Measurements from ENCODE around the gene AIM2. TPM values are rescaled to one million over a fixed set of nuclear protein-coding genes. Genes with fewer than 3 reads are reported as not detected.
"Not testable (repeated sequence)": the region's sequence is repeated elsewhere in the genome, so short reads cannot be mapped to it uniquely, and the experiment has no call there.

Gene AIM2
- 100 to 1,000 TPM in 1 of 2 donors, 10 to 100 TPM in 1; 37.6 to 103 TPM for total RNA-seq

GRCh38 chr1:159076438-159077119 is at the start of gene AIM2:
TSS of gene AIM2 (minus strand) at chr1:159076766. CDS start at chr1:159073499, 3,267 bp downstream.
- H3K27me3 Mint-ChIP-seq (ENCODE audit: low read depth), result no peaks in the 10 kb centered on the region

DNA sequence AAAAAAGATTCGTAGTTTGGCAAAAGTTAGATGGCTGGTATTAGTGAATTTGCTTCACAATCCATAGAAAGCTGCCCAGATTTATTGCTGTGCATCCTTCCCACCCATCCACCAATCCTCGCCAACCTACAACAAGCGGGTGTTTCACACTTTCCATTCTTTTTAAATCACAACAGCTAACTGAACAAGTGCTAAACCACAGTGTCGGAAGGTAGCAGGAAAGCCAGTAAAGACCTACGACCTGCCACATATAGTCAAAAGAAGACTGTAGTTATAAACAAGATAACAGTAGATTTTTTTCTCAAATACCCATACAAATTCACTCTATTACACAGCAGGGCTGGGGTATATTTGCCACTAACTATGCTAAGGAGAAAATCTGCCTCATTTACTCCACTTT is 47.0 kb upstream of the AIM2 start:
- Mint-ChIP-seq H3K36me3 (ENCODE audit: insufficient read depth in 2 of 2) (no peaks in the 10 kb centered on the region), H3K27me3 (ENCODE audit: low read depth) (peaks cover 37% of the 10 kb centered on the region), H3K27ac (no peak overlapping the region), H3K9me3 (no peaks in the 10 kb centered on the region), H3K4me3 (no peak overlapping the region), H3K4me1 (ENCODE audit: low read depth) (peaks cover 16% of the 10 kb centered on the region)
- no peak for ATAC-seq (replicated peaks in 1 of 2)
- no peak for DNase-seq

More at GRCh38 chr1:159076438-159077119, at the start of gene AIM2:
- peaks cover 0 to 2% of the 10 kb centered on the region in 2 donors for H3K9me3 Mint-ChIP-seq
- ATAC-seq (replicated peaks in 1 of 2), result peak; percentile 80 to 86
- peak within 1 kb of the TSS; percentile 87 to 99 for H3K4me3 Mint-ChIP-seq
- peak within 1 kb of the TSS; percentile 99 for H3K27ac Mint-ChIP-seq
- peaks cover 66% of the 10 kb centered on the region for H3K4me1 Mint-ChIP-seq (ENCODE audit: low read depth)
- peak; percentile 76 for DNase-seq
- H3K36me3 Mint-ChIP-seq (ENCODE audit: insufficient read depth in 2 of 2), result peaks cover 10 to 16% of the 10 kb centered on the region in 2 donors

DNA sequence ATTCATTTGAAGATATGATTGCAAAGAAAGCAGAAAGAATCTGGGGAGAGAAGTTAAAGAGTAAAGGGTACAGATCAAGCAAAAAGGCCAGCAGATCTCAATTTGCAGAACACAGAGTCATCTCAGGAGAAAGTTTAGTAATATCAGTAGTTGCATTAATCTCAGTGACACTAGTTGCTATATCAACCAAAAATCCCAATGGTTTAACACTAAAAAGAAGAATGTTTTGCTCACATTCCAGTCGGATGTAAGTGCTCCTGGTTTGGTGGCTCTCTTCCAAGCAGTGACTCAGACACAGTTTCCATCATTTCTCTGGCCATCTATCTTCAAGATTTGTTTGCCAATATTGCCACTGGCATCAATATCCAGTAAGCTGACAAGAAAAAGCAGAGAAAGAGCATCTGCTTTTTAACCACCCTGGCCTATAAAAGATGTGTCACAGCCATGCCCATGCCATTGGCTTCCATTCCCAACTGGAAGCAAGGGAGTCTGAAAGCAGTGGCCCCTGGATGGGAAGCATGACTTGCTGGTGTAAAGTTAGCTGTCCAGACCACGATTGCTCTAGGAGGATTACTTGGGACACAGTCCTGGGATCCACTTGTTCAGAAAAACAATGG is 45.5 kb upstream of the AIM2 start:
- Mint-ChIP-seq H3K36me3 (ENCODE audit: insufficient read depth in 2 of 2) (no peaks in the 10 kb centered on the region), H3K27me3 (ENCODE audit: low read depth) (peaks cover 39% of the 10 kb centered on the region), H3K9me3 (no peaks in the 10 kb centered on the region), H3K27ac (no peak overlapping the region), H3K4me1 (ENCODE audit: low read depth) (peaks cover 16% of the 10 kb centered on the region), H3K4me3 (peak overlapping the region in 1 of 2 donors; percentile 69)
- DNase-seq (no peak), ATAC-seq (replicated peaks in 1 of 2) (peak; percentile 76 to 81)

DNA sequence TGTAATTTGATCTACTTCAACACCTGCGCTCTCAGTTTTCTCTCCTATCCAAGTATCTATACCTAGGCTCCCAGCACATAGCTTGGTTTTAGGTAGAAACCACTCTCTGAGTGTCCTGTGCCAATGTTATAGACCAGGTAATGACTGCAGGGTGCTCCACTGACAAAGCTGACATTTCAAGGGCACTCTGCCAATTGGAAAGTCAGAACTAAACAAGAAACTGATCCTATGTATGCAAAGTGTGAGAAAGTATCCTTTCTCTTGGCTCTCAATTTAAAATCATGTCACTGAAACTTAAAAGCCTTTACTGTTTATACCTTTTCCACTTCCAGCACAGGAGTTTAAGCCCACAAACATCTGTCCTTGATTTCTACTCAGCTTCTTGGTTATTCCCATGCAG is 45.0 kb upstream of the AIM2 start:
- peak overlapping the region; percentile 20 to 69 for H3K4me3 Mint-ChIP-seq
- H3K27ac Mint-ChIP-seq, result no peak overlapping the region
- DNase-seq (peak in 1 of 2 donors; percentile 27), ATAC-seq (replicated peaks in 1 of 2) (peak; percentile 56 to 82)
- H3K9me3 Mint-ChIP-seq, result no peaks in the 10 kb centered on the region
- H3K36me3 Mint-ChIP-seq (ENCODE audit: insufficient read depth in 2 of 2), result no peaks in the 10 kb centered on the region
- peaks cover 43% of the 10 kb centered on the region for H3K27me3 Mint-ChIP-seq (ENCODE audit: low read depth)
- H3K4me1 Mint-ChIP-seq (ENCODE audit: low read depth), result peaks cover 16% of the 10 kb centered on the region

DNA sequence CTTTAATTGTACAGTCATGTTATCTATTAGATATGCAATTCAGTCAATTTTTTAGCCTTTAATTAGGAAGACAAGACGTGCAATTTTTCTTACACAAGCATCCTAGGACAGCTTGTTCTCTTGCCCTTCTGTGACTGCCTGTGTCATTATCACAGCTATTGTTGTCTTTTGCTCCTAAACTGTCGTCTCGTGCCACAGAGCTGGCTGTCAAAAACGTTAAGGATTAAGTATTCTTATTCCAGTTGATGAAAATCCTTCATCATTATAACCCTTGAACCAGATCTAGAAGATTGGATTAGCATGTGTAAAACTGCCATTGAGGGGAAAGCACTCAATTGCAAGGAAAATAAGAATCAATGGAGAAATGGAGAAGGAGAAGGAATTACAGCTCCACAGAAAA is 43.8 kb upstream of the AIM2 start:
- H3K27me3 Mint-ChIP-seq (ENCODE audit: low read depth), result peaks cover 43% of the 10 kb centered on the region
- ATAC-seq (replicated peaks in 1 of 2) (no peak), DNase-seq (no peak)
- H3K36me3 Mint-ChIP-seq (ENCODE audit: insufficient read depth in 2 of 2), result no peaks in the 10 kb centered on the region
- peaks cover 16% of the 10 kb centered on the region for H3K4me1 Mint-ChIP-seq (ENCODE audit: low read depth)
- H3K27ac Mint-ChIP-seq, result no peak overlapping the region
- H3K9me3 Mint-ChIP-seq, result no peaks in the 10 kb centered on the region
- no peak overlapping the region for H3K4me3 Mint-ChIP-seq

DNA sequence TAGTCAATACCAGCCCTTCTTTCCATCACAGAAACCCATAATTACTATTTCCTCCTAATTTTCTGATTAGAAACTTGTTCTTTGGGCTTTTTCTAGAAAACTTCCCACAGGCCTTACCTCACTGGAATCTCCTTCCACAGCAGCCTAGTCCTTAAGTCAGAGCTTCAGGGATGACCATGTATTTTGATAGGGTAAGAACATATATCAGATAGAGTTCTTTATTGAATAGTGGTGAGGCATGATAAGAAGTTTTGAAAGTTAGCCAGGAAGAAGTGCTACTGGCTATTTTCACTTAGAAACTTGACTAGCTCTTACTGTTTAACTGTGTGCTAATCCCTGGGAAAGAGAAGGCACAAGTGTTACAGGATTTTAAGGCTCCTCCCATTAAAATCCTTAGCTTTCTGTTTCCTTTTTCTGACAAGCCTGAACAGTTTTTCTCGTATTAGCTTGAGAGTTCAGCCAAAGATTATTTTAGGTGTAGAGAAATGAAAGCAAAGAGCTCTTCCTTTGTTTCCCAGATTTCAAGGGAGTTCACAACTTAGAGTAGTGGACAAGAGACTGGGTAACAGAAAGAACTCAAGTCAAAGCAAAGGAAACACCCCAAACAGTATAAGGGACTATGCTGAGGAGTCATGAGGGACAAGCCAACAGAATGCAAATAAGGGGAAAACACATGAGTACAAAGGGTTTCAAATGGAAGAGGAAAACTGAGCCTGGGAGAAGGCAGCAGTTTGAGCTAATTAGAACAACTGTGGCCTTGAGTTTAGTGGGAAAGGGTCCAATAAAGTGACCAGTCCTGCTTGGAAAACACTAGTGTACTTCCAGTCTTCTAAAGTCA is 37.2 kb upstream of the AIM2 start:
- DNase-seq, result no peak
- no peak overlapping the region for H3K4me3 Mint-ChIP-seq
- H3K4me1 Mint-ChIP-seq (ENCODE audit: low read depth), result no peaks in the 10 kb centered on the region
- no peak for ATAC-seq (replicated peaks in 1 of 2)
- peaks cover 21% of the 10 kb centered on the region for H3K27me3 Mint-ChIP-seq (ENCODE audit: low read depth)
- H3K27ac Mint-ChIP-seq, result no peak overlapping the region
- no peaks in the 10 kb centered on the region for H3K36me3 Mint-ChIP-seq (ENCODE audit: insufficient read depth in 2 of 2)
- H3K9me3 Mint-ChIP-seq, result no peaks in the 10 kb centered on the region

DNA sequence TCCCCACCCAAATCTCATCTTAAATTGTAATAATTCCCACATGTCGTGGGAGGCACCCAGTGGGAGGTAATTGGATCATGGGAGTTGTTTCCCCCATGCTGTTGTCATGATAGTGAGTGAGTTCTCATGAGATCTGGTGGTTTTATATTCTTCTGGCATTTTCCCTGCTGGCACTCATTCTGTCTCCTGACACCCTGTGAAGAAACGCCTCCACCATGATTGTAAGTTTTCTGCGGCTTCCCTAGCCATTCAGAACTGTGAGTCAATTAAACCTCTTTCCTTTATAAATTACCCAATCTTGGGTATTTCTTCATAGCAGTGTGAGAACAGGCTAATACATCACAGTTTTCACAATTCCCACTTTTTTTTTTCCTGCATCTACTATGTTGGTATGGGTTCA is 26.5 kb upstream of the AIM2 start:
- H3K4me1 Mint-ChIP-seq (ENCODE audit: low read depth); ATAC-seq (replicated peaks in 1 of 2); H3K4me3 Mint-ChIP-seq; H3K9me3 Mint-ChIP-seq; DNase-seq; H3K36me3 Mint-ChIP-seq (ENCODE audit: insufficient read depth in 2 of 2); H3K27ac Mint-ChIP-seq: not testable (repeated sequence)
- peaks cover 71% of the 10 kb centered on the region for H3K27me3 Mint-ChIP-seq (ENCODE audit: low read depth)

DNA sequence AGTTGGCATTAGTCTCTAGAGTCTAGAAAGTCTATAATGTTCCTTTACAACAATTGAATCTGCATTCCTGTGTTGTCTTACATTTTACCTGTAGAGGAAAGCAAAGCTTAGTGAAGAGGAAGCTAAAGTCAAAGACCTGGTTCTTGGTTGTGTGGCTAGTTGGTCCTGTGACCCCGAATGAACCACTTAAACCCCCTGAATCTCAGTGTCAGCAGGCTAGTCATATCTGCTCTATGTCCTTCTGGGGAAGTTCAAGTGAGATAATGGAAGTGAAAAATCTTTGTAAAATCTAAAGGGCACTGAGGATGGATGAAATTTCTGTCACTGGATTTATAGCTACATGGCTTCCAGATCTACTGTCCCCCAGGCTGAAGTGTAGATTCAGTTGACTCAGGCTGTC is 24.0 kb upstream of the AIM2 start:
- Mint-ChIP-seq H3K27ac (no peak overlapping the region), H3K4me1 (ENCODE audit: low read depth) (no peaks in the 10 kb centered on the region), H3K4me3 (no peak overlapping the region), H3K9me3 (no peaks in the 10 kb centered on the region), H3K36me3 (ENCODE audit: insufficient read depth in 2 of 2) (no peaks in the 10 kb centered on the region), H3K27me3 (ENCODE audit: low read depth) (peaks cover 76% of the 10 kb centered on the region)
- DNase-seq (no peak), ATAC-seq (replicated peaks in 1 of 2) (no peak)

GRCh38 chr1:159098596-159098995 is 22.0 kb upstream of the AIM2 start:
- no peak for DNase-seq
- no peak for ATAC-seq (replicated peaks in 1 of 2)
- Mint-ChIP-seq H3K4me3 (no peak overlapping the region), H3K36me3 (ENCODE audit: insufficient read depth in 2 of 2) (no peaks in the 10 kb centered on the region), H3K27me3 (ENCODE audit: low read depth) (peaks cover 72% of the 10 kb centered on the region), H3K27ac (no peak overlapping the region), H3K9me3 (no peaks in the 10 kb centered on the region), H3K4me1 (ENCODE audit: low read depth) (no peaks in the 10 kb centered on the region)

DNA sequence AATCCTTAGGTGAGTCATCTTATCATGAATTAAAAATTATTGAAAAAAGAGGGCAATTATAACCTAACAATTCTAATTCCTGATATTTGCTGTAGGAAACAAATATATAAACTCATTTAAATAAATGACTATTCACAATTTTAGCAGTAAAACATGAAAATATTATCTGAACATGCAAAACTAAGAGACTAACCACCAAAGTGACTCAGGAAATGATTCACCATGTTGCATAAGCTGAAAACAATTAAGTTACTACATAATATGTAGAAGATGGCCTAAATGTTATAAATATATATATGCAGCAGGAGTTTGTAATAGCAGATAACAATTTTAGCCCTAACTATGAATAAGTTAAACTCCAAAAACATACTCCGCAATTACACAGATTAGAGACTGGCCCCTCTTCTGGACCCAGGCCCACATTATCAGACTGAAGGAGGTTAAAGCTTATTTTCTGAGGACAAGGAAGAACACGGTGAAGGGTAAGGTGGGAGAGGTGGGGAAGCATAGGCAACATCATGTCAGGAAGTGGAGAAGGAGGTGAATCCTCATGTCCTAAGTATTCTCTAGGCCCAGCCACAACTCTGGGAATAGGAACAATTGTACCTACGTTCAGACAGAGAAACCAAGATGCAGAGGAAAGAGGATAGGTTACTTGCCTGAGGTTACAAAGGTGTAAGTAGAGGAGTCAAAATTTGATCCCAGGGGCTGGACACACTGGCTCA is 15.6 kb upstream of the AIM2 start:
- ATAC-seq (replicated peaks in 1 of 2), result no peak

GRCh38 chr1:159091607-159092031 is 15.1 kb upstream of the AIM2 start:
- no peaks in the 10 kb centered on the region for H3K36me3 Mint-ChIP-seq (ENCODE audit: insufficient read depth in 2 of 2)
- DNase-seq, result peak; percentile 48 to 53
- H3K9me3 Mint-ChIP-seq, result no peaks in the 10 kb centered on the region
- H3K4me3 Mint-ChIP-seq, result peak overlapping the region; percentile 45 to 57
- peaks cover 57% of the 10 kb centered on the region for H3K4me1 Mint-ChIP-seq (ENCODE audit: low read depth)
- H3K27me3 Mint-ChIP-seq (ENCODE audit: low read depth), result peaks cover 7% of the 10 kb centered on the region
- peak; percentile 83 to 89 for ATAC-seq (replicated peaks in 1 of 2)
- H3K27ac Mint-ChIP-seq, result peak overlapping the region; percentile 66

More for the DNA sequence above, 15.6 kb upstream of the AIM2 start:
- no peaks in the 10 kb centered on the region for H3K36me3 Mint-ChIP-seq (ENCODE audit: insufficient read depth in 2 of 2)
- no peak for DNase-seq
- H3K9me3 Mint-ChIP-seq, result no peaks in the 10 kb centered on the region
- peak overlapping the region; percentile 22 to 57 for H3K4me3 Mint-ChIP-seq
- peak overlapping the region; percentile 66 for H3K27ac Mint-ChIP-seq
- H3K27me3 Mint-ChIP-seq (ENCODE audit: low read depth), result peaks cover 13% of the 10 kb centered on the region
- H3K4me1 Mint-ChIP-seq (ENCODE audit: low read depth), result peaks cover 53% of the 10 kb centered on the region

GRCh38 chr1:159091180-159091560 is 14.6 kb upstream of the AIM2 start:
- H3K27ac Mint-ChIP-seq, result peak overlapping the region; percentile 66
- peak overlapping the region; percentile 45 to 57 for H3K4me3 Mint-ChIP-seq
- ATAC-seq (replicated peaks in 1 of 2), result no peak
- DNase-seq, result no peak
- no peaks in the 10 kb centered on the region for H3K36me3 Mint-ChIP-seq (ENCODE audit: insufficient read depth in 2 of 2)
- peaks cover 3% of the 10 kb centered on the region for H3K27me3 Mint-ChIP-seq (ENCODE audit: low read depth)
- H3K9me3 Mint-ChIP-seq, result no peaks in the 10 kb centered on the region
- H3K4me1 Mint-ChIP-seq (ENCODE audit: low read depth), result peaks cover 57% of the 10 kb centered on the region

All from activated T-cell treated with anti-CD3 and anti-CD28 coated beads, Interleukin-2, amount 50 U/mL, for 72 hours (primary cell).